ENCODE results near the gene AGPAT2.

AGPAT2 gene

GRCh38 chr9:136700959-136701667 is 13.9 kb upstream of the AGPAT2 start:
- no peak for DNase-seq

DNA sequence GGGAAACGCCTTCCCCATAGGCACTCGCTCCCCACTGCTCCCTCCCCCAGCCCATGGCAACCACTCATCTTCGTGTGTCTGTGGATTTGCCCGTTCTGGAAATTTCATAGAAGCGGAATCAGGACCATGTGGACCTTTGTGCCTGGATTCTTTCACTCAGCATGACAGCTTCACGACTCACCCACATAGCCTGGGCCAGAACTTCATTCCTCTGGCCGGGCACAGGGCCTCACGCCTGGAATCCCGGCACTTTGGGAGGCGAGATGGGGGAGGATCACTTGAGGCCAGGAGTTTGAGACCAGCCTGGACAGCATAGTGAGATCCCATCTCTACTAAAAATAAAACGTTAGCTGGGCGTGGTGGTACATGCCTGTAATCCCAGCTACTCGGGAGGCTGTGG is 13.0 kb upstream of the AGPAT2 start:
- DNase-seq, result no peak

DNA sequence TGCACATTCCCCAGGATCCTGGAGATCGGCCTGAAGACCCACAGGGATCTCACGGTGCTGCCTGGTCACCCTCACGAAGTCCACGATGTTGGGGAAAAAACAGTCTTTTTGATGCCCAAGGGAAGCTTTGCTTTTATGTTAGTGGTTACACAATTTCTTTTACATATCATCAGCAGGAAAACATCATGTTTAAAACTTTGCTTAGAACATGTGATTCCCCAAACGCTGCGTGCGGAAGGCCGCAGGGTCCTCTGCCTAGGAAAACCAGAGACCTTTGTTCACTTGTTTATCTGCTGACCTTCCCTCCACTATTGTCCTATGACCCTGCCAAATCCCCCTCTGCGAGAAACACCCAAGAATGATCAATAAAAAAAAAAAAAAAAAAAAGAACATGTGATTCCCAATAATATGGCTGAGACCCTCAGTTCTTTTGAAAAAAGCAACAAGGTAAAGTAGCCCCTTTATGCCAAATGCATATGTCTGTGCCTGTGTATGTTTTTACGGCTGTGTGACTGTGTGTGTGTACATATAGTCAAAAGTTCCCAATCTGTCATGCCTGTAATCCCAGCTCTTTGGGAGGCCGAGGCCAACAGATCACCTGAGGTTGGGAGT is 11.5 kb upstream of the AGPAT2 start:
- DNase-seq, result no peak

DNA sequence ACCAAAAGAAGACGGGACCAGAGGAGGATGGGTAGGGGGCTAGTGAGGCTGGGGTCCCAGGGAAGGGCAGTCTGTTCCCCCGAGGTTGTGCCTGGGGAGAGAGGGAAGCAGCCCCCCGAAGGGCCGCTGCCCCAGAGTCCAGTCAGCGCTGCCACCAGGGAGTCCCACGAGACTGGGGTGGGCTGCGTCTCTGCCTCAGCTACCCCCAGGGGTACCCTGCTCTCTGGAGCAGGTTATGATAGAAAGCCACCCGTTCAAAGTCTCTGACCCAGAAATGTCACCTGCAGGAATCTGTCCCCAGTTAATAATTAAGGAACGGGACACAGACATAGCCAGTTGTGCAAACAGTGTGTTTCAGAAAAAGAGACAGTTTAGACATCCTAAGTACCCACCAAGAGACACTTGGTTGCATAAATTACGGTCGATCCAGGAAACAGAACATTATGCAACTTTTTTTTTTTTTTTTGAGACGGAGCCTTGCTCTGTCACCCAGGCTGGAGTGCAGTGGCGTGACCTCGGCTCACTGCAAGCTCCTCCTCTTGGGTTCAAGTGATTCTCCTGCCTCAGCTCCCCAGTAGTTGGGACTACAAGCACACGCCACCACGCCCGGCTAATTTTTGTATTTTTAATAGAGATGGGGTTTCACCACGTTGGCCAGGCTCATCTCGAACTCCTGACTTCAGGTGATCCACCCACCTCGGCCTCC is 10.7 kb upstream of the AGPAT2 start:
- peak; percentile 83 for DNase-seq

- peak; percentile 11 for DNase-seq
Measured at GRCh38 chr9:136697146-136697820, 10.0 kb upstream of the AGPAT2 start.

DNA sequence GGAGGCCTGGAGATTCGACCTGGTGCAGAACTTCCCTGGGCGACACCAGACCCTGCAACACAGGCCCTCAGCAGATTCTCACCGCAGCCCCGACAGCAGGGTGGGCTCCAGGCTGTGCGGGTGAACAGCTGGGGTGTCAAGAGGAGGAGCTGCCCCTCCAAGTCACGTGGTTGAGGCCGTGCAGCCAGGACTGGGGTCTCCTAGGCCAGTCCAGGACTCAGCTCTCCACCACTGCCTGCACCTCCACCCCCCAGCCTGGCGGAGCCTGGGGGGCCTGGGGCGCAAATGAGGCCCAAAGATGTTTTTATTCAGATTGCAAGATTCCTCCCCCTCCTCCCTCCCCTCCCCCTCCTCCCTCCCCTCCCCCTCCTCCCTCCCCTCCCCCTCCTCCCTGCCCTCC is 9.2 kb upstream of the AGPAT2 start:
- peak; percentile 41 for DNase-seq

DNA sequence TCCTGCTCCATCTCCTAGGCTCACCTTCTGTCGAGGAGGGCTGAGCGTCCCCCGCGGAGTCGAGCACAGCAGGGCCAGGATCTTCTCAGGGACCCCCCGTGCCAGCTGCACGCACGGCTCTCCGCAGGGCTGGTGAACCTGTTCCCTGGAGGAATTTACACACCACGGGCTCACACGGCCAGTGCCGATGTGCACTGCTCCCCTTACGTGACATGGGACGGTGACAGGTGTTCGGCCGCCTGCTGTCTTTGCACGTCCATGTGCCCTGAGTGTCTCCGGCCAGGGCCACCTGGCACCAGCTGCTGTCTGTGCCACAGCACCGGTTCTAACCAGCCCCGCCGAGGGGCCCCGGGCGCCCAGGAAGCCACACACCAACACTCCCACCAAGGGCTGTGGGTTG is 8.7 kb upstream of the AGPAT2 start:
- peak; percentile 56 for DNase-seq

- no peak for DNase-seq
Measured at GRCh38 chr9:136695435-136695895, 8.2 kb upstream of the AGPAT2 start.

DNA sequence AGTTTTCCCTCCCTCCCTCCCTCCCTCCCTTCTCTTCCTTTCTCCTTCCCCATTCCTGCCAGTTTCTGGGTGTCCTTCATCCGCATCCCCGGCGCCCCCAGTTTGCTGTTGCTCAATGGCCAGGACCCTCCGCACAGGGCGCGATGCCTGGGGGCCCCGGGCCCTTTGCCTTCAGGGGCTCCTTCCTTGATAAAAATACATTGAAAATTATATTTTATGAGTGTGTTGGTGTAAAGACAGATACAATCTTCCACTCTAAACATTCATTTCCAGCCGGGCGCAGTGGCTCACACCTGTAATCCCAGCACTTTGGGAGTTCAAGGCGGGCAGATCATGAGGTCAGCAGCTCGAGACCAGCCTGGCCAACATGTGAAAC is 7.6 kb upstream of the AGPAT2 start:
- DNase-seq, result no peak

DNA sequence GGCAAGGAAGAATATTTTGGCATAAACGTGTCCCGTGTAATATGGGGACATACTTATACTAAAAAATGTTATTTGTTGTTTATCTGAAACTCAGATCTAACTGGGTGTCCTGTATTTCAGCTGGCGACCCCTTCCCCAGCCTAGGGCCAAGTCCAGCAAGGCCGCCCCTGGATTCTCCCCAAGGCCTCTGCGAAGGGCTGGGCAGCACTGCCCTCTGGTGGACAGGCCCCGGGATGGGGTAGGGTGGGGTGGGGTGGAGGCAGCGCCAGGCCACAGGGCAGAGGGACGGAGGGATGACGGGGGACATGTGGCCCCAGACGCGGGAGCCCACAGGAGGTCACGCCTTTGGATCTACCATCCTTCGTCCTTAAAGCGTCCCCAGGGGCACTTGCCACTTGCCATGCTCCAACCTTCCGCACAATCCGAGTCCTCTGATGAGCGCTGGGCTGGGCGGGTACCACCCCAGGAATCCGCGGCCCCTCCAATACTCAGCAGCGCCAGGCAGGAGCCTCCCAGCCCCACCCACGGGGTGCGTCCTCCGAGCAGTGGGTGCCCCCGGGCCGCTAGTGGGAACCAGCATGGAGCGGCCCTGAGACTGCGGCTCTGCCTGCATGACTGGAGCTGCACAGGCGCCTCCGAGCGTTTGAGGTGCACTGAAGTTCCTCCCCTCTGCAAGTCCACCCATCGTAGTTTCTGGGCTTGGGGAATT is 7.1 kb upstream of the AGPAT2 start:
- DNase-seq, result no peak

DNA sequence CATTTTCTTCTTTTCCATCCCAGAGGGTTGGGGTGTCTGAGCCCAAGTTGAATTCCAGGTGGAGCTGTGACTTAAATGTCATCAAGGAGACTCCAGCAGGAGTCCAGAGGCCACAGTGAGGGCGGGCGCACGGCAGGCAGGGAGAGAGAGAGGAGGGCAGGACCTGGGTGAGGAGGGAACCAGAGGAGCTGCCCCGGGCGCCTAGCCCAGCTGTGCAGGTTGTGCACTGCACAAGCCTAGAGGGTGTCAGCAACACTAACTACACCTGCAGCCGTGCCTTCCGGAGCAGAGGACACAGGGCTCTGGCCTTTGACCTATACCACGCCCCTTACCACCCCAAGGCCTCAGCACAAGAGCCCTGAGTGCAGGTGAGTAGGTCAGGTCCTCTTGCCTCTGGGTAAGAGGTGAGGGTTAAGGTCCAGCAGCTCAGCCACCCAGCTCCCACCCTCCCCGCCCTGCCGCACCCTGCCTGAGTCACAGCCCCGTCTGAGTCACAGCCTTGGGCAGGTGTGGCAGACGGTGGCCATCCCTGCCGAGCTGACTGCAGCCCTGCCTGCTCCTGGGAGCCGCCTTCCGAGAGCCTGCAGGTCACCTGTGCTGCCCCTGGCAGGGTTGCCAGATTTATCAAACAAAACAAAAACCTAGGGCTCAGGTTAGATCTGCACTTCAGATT is 6.4 kb upstream of the AGPAT2 start:
- DNase-seq, result no peak

- no peak for DNase-seq
Measured at GRCh38 chr9:136693135-136693489, 5.9 kb upstream of the AGPAT2 start.

DNA sequence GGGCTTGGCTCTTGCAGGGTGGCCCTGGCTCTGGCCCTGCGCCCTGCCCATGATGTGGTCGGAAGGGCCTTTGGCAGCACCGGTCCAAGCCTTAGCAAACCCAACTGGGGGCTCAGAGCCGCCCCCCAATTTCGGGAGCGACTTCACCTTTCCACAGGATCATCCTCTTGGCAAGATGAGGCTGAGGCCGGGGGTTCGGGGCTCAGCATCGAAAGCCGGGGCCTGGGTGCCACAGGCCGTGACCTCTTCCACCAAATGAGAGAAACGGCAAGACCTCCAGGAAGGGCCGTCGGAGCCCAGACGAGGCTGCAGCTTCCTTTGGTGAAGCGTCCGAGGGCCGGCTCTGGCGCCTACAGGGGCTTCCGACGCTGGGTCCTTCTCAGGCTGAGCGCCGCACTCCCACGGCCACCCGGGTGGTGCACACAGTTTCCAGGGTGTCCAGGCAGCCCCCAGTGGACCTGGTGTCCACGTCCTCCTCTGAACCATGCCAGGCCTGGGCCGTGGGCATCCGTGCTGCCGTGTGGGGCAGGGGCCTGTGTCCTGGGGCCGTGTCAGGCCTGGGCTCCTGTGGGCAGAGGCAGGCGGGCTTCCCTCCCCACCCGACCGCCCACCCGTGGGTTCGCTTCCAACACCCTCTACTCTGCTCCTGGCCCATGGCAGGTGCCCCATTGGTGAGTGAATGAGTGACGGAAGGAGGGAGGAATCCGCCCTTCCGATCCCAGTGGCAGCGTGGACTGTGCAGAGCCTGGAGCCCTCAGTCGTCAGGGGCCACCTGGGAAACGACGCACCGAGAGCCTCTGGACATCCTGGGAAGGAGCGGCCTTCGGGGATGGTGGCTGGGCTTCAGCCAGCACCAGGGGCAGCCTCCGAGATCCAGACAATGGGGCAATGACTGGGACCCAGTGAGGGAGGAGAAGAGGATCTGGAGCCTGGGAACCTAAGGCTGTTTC is 5.2 kb upstream of the AGPAT2 start:
- no peak for DNase-seq

DNA sequence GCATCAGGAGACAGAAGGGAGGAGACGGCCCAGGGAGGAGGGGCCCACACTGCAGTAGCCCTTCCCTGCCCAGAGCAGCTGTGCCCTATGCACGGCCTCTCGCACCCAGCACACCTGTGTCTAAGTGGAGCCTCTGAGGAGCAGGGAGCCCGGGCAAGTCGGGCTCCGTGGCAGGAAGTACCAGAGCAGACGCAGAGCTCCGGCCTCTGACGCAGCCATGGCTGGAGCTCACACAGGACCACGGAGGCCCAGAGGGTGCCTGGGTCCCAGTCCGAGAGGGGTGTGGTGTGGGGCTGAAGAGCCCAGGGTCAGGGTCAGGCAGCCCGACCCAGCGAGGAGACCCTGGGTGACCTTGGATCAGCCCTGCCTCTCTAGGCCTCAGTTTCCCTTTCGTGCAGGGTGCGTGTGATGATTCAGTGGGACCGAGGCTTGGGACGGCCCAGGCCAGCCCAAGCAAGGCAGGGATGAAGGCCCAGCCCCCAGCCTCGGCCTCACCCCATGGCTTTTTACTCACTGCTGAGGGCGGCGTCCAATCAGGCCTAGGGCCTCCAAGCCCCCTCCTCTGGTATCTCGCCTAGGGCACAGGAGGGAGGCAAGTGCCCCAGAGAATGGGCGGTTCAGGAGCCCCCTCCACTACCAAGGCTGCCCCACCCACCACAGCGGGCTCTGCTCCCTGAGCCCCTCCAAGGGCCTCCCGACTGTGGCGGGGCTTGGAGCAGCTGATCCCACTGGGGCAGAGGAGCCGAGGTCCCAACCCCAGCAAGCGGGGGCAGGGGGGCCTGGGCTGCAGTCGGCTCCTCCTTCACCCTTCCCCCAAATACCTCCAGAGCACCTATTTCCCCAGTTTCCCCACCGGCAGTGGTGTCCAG is 4.3 kb upstream of the AGPAT2 start:
- DNase-seq, result no peak

- DNase-seq, result no peak
Measured at GRCh38 chr9:136690806-136691261, 3.6 kb upstream of the AGPAT2 start.

GRCh38 chr9:136690104-136690805 is 3.0 kb upstream of the AGPAT2 start:
- no peak for DNase-seq

GRCh38 chr9:136689108-136689460 is 1.8 kb upstream of the AGPAT2 start:
- no peak for DNase-seq

GRCh38 chr9:136688274-136689107 is 1.2 kb upstream of the AGPAT2 start:
- no peak for DNase-seq
